Inferior parietal cortex (tissue), 1 donor: ENCODE results near the gene TRIM38.
"Not testable (repeated sequence)": the region's sequence is repeated elsewhere in the genome, so short reads cannot be mapped to it uniquely, and the experiment has no call there.

ENCODE experiments used
- DNase-seq: peaks from one replicate; pipeline ENCODE4 v3.0.0-alpha.2; 2016; ENCODE audit errors: extremely low spot score

The TRIM38 gene

GRCh38 chr6:25962149-25963127, at the start of gene TRIM38:
TSS of gene TRIM38 (plus strand) at chr6:25962802. CDS start at chr6:25966523, 3,721 bp downstream.
- DNase-seq = peak; percentile 46

GRCh38 chr6:25913741-25914140, 48.9 kb upstream of the TRIM38 start:
- no peak for DNase-seq

- DNase-seq = no peak
Observed at GRCh38 chr6:25916330-25916729, 46.3 kb upstream of the TRIM38 start.

GRCh38 chr6:25916789-25917490, 45.7 kb upstream of the TRIM38 start:
- no peak for DNase-seq

GRCh38 chr6:25918083-25918683, 44.4 kb upstream of the TRIM38 start:
- DNase-seq = no peak

GRCh38 chr6:25919657-25920056, 42.9 kb upstream of the TRIM38 start:
- no peak for DNase-seq

GRCh38 chr6:25921525-25922203, 40.9 kb upstream of the TRIM38 start:
- DNase-seq = no peak

- DNase-seq = no peak
Observed at GRCh38 chr6:25922301-25922700, 40.3 kb upstream of the TRIM38 start.

- DNase-seq = no peak
Observed at GRCh38 chr6:25925876-25926275, 36.7 kb upstream of the TRIM38 start.

- no peak for DNase-seq
Observed at GRCh38 chr6:25927178-25927577, 35.4 kb upstream of the TRIM38 start.

GRCh38 chr6:25927756-25928216, 34.8 kb upstream of the TRIM38 start:
- no peak for DNase-seq

GRCh38 chr6:25928562-25929324, 33.9 kb upstream of the TRIM38 start:
- DNase-seq = no peak

GRCh38 chr6:25929785-25930184, 32.8 kb upstream of the TRIM38 start:
- DNase-seq = not testable (repeated sequence)

- DNase-seq = no peak
Observed at GRCh38 chr6:25930532-25931410, 31.8 kb upstream of the TRIM38 start, which contains the start of gene SLC17A2. TSS of gene SLC17A2 (minus strand) at chr6:25930691. CDS start at chr6:25925796, 4,895 bp downstream.

- DNase-seq = no peak
Observed at GRCh38 chr6:25931411-25931709, 31.2 kb upstream of the TRIM38 start.

GRCh38 chr6:25934156-25934555, 28.4 kb upstream of the TRIM38 start:
- DNase-seq = no peak

- no peak for DNase-seq
Observed at GRCh38 chr6:25934735-25935313, 27.8 kb upstream of the TRIM38 start.

- DNase-seq = no peak
Observed at GRCh38 chr6:25935953-25936352, 26.6 kb upstream of the TRIM38 start.

GRCh38 chr6:25939593-25939992, 23.0 kb upstream of the TRIM38 start:
- DNase-seq = no peak
